ENCODE data around the gene DENND6A.
"Not testable (repeated sequence)": the region's sequence is repeated elsewhere in the genome, so short reads cannot be mapped to it uniquely, and the experiment has no call there.

DENND6A gene

GRCh38 chr3:57634259-57634658, 58.6 kb downstream of the DENND6A start:
- DNase-seq: not testable (repeated sequence)

- no peak for DNase-seq
Measured at GRCh38 chr3:57627976-57628375, 64.9 kb downstream of the DENND6A start.

DNA sequence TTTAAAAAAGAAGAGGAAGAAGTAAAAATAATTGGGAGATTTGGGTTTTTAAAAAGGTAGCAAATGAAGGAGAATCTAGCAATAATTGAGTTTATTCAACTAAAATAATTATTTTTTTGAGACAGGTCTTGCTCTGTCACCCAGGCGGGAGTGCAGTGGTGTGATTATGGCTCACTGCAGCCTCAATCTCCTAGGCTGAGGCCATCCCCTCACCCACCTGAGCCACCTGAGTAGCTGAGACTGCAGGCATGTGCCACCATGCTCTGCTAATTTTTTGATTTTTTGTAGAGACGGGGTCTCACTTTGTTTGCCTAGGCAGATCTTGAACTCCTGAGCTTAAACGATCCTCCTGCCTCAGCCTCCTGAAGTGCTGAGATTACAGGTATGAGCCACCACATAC, 68.1 kb downstream of the DENND6A start:
- DNase-seq: no peak

GRCh38 chr3:57622362-57622761, 70.5 kb downstream of the DENND6A start:
- DNase-seq: no peak

DNA sequence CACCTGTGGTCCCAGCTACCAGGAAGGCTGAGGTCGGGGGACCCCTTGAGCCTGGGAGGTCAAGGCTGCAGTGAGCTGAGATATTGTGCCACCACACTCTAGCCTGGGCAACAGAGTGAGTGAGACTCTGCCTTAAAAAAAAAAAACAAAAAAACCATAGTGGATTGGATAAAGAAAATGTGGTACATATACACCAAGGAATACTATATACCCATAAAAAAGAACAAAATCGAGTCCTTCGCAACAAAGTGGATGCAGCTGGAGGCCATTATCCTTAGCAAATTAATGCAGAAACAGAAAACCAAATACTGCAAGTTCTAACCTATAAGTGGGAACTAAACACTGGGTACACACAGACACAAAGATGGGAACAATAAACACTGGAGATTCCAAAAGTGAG, 75.1 kb downstream of the DENND6A start:
- DNase-seq: no peak

DNA sequence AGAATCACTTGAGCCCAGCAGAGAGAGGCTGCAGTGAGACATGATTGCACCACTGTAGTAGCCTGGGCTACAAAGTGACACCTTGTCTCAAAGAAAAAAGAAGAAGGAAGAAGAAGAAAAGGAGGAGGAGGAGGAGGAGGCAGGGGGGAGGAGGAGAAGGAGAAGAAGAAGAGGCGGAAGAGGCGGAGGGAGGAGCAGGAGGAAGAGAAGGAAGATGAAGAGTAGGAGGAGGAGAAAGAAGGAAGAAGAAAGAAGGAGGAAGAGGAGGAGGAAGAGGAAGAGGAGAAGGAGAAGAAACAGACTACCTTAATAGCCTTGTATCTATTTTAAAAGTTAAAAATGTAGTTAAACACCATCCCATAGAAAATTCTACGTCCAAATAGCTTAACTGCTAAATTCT, 76.6 kb downstream of the DENND6A start:
- DNase-seq: no peak

- not testable (repeated sequence) for DNase-seq
Measured at GRCh38 chr3:57611870-57612269, 81.0 kb downstream of the DENND6A start.

- DNase-seq: no peak
Measured at GRCh38 chr3:57605683-57606082, 87.2 kb downstream of the DENND6A start.

DNA sequence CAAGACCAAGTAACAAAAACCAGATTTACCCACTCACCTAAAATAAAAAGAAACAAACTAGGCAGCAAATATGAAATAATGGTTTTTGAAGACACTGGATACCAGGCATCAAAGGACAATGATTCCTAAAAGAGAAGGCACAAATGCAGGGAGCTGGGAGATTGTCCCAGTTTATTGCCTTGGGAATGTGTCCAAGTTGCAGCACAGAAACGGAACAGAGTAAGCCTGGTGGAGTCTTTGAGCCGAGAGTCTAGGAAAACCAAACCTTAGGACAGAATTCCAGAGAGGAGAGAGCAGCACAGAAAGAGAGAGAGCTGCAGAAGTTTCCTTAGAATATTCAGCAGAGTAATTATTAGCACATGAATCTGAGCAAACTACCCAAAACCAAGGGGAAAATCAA, 87.9 kb downstream of the DENND6A start:
- DNase-seq: no peak

GRCh38 chr3:57600195-57600594, 92.7 kb downstream of the DENND6A start:
- DNase-seq: no peak

GRCh38 chr3:57598765-57599360, 94.0 kb downstream of the DENND6A start:
- no peak for DNase-seq

DNA sequence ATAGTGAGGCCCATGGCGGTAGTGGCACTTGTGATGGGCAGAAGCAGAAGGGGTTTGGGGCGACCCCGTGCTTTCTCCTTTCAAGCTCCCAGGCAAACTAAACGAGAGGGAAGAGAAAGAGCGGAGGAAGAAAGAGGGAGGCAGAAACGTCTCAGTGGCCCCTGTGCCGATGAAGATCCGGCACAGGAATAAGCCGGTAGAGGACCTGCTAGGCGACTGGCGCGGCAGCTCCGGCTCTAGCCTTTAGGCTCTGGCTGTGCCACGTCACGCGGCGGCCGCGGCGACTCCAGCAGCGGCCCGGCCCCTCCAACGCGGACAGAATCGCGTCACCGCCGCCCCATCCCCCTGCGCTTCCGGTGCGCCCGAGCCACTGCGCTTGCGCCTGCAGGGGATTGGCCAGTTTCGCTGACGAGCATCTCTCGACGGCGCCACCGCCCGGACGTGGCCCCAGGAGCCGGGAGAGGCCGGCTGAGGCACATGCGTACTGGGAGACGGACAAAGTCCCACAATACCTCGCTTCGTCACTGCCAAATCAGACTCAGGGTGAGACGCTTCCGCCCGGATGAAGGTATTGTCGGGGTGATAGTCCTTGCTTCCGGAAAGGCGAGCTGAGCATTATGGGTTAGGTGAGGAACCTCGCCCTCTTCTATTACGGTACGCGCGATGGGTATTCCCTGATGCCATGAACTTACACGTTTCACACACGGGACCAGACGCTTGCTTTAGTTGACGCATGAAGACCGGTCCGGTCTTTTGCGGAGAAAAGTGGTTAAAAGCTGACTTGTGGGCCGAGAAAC, 95.6 kb downstream of the DENND6A start, which contains the start of gene ARF4:
ARF4 (minus strand) TSS at position 218 of the 797 bp plus-strand sequence; CDS start at position 14, 204 bp downstream.
- DNase-seq: peak; percentile 93

DNA sequence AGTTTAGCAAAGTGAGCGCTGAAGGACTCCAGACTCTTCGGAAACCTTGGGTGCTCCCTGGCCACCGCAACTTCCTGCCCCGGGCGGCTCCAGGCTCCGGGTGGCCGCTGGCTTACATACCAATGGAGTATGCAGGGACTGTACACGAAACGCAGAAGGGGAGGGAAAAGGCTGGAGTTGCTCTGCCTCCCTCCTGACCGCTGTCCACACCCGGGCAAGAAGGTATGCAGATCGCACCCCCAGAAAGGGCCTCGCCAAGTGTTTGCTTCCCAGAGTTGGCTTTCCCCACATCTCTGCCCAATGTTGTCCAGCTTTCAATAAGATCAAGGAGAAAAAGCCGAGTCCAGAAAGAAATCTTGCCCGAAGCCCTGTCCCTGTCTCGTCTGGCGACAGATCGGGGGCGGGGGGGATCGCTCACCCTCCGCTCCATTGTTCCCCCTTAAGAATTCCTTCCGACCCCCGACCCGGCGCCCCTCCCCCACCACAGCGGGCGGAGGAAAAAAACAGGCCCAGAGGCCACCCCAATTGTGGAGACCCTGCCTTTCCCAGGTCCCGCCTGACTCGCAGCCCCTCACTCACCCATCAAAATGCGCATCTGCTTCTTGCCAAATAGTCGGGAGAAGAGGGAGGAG, 96.3 kb downstream of the DENND6A start:
- DNase-seq: no peak

DNA sequence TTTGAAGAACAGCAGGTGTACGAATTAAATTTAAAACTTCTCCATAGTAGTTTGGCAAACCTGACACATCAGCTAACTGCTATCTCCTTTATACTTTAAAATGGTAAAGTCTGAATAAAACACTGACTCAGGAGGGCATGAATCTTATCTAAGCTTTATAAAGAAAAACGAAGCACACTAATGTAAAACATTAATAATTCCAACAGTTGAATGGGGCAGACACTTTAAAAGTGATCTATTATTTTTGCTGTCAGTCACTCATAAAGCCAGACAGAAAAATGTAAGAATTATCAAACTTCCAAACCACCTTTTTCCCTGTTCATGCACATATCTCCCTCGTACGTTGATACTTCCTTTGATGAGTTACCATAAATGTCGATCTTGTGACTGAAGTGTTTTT, 98.3 kb downstream of the DENND6A start:
- no peak for DNase-seq

- no peak for DNase-seq
Measured at GRCh38 chr3:57594144-57594543, 98.7 kb downstream of the DENND6A start.

DNA sequence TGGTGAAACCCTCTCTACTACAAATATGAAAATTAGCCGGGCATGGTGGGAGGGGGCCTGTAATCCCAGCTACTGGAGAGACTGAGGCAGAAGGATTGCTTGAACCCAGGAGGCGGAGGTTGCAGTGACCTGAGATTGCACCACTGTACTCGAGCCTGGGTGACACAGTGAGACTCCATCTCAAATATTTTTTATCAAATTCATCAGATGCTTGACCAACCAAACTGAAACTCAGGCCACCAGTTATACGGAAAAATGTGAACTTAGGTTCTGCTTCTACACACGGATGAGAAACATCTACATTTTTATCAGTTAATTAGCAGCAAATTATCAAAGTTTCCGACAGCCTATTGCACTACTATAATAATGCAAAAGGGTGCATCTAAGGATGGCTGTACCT, 100.6 kb downstream of the DENND6A start:
- no peak for DNase-seq

DNA sequence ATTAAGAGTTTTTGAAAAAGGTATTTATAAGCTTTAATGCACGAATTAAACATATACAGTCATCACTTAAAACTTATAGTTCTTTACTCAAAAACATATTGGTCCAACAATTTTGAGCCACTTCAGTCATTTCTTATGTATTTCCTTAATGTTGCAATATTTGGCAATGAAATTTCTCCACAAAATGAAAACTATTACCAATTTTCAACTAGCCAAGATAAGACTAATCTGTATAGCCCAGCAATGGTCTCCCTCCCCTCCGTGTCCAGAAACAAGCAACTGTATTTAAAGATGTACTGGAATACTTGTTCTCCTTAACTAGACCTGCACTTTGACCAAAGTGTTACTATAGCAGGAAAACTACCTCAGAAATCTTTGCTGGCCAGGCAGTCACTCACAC, 105.0 kb downstream of the DENND6A start:
- DNase-seq: no peak

DNA sequence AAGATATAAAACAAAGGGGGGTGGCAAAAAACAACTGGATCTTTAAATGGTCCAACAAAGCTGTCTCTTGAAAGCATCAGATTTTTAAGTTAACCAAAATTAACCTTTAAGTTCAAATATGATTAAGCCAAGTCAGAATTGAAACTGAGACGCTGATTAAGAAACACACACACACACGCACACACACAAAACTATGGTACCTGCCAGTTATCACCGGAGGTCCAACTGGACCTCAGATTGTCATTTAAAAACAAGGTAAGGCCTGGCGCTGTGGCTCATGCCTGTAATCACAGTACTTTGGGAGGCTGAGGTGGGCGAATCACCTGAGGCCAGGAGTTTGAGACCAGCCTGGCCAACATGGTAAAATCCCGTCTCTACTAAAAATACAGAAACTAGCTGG, 106.1 kb downstream of the DENND6A start:
- no peak for DNase-seq

DNA sequence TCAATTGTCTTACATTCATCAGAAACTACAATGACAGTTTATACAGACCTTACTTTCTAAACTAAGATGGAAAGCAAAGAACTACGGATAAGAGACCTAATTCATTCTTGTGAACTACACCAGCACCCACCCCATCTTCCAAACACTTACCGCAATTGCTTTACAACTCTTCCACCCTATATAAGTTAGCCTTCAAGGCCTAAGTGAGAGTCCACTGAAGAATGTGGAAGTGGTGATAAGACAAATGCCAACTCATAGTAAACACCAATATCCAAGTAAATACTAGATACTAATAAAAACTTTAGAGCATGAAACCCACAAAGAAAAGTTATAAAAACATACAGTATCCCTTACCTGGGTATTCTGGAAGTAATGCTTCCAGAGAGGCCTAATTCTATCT, 109.3 kb downstream of the DENND6A start:
- no peak for DNase-seq

- no peak for DNase-seq
Measured at GRCh38 chr3:57582474-57583168, 110.3 kb downstream of the DENND6A start.

DNA sequence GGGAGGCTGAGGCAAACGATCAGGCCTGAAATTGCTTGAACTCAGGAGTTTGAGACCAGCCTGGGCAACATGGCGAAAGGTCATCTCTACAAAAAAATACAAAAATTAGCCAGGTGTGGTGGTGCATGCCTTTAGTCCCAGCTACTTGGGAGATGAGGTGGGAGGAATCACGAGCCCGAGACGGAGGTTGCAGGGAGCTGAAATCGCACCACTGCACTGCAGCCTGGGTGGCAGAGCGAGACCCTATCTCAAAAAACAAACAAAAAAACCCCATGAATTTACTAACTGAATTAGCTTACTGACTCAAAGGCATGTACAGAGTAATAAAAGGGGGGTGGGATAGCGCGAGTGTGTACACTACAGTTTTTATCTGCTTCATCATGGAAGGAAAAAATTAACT, 115.1 kb downstream of the DENND6A start:
- DNase-seq: no peak

DNA sequence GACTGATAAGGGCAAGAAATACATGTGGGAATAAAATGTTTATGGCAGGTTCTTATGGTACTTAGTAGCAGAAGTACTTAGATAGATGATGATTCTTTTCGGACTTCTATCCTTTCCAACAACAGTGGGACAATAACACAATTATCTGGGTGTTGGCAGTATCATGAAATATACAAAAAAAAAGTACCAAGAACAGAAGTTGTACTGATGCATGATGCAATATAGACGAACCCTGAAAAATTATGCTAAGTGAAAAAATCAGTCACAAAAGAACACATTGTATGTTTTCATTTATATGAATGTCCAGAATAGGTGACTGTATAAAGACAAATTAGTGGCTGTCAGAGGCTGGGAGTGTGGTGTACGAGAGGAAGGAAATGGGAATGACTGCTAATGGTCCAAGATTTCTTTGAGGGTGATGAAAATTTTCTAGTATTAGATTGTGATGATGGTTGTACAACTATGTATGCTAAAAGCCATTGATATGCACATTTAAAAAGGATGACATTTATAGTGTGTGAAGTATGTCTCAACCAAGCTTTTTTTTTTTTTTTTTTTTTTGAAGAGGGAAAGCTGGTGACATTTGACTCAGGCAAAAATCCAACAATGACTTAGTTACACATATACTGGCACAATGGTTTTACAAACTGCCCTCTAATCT, 116.8 kb downstream of the DENND6A start:
- no peak for DNase-seq

Data from NCI-H2029 (cell line).